Osteoblast (primary cell): ENCODE results near the gene HAND1. TPM values are rescaled to one million over a fixed set of nuclear protein-coding genes. Genes with fewer than 3 reads are reported as not detected.

Source experiments
- DNase-seq: peaks from one replicate; pipeline ENCODE4 v3.0.0; 2011; ENCODE audit warnings: low spot score, mixed read lengths; ENCODE audit not compliant: insufficient read length; ENCODE audit errors: missing footprints
- H2AFZ ChIP-seq: 2 replicates; pipeline ENCODE4 v1.6.0; 2011; ENCODE audit warnings: mild to moderate bottlenecking, low read length
- H3K27ac ChIP-seq: 2 replicates; pipeline ENCODE4 v1.5.1; 2011; ENCODE audit warnings: mild to moderate bottlenecking, low read depth, low read length, moderate library complexity
- H3K27me3 ChIP-seq: 2 replicates; pipeline ENCODE4 v1.6.0; 2012; ENCODE audit warnings: mild to moderate bottlenecking, control low read depth, inconsistent platforms, low read length, moderate library complexity; ENCODE audit not compliant: insufficient read depth
- H3K36me3 ChIP-seq: 2 replicates; pipeline ENCODE4 v1.5.1; 2011; ENCODE audit warnings: mild to moderate bottlenecking, low read length, control low read depth, moderate library complexity; ENCODE audit not compliant: insufficient read depth
- H3K4me1 ChIP-seq: 2 replicates; pipeline ENCODE4 v1.5.1; 2011; ENCODE audit warnings: mild to moderate bottlenecking, low read length, control low read depth, moderate library complexity; ENCODE audit not compliant: insufficient read depth
- H3K4me2 ChIP-seq: 2 replicates; pipeline ENCODE4 v1.6.0; 2011; ENCODE audit warnings: mild to moderate bottlenecking, low read length; ENCODE audit not compliant: insufficient read depth
- H3K4me3 ChIP-seq: fragments of 200-600 bp; sonication (generic); 3 replicates; pipeline ENCODE4 v1.5.1; 2012; ENCODE audit warnings: mild to moderate bottlenecking, low read length, inconsistent platforms; ENCODE audit not compliant: insufficient read depth
- H3K79me2 ChIP-seq: 2 replicates; pipeline ENCODE4 v1.6.0; 2012; ENCODE audit warnings: mild to moderate bottlenecking, low read length, control low read depth, inconsistent platforms; ENCODE audit not compliant: insufficient read depth
- H3K9me3 ChIP-seq: 2 replicates; pipeline ENCODE4 v1.5.1; 2011; ENCODE audit warnings: low read depth, low read length, control low read depth
- H4K20me1 ChIP-seq: 2 replicates; pipeline ENCODE4 v1.6.0; 2012; ENCODE audit warnings: mild to moderate bottlenecking, low read length, control low read depth; ENCODE audit not compliant: insufficient read depth
- total RNA-seq: library from RNA; depleted of rRNA; stranded (reverse); fragments of >200 nt; gene quantifications from 2 replicates; pipeline ENCODE4 v1.2.3, GENCODE V29; 2012
- TF ChIP-seq, protein P1 (sequence below): IDR thresholded peaks from 2 replicates; pipeline ENCODE4 v1.5.1; 2011; ENCODE audit warnings: mild to moderate bottlenecking, low read depth, low read length, moderate library complexity; ENCODE audit errors: extremely low read depth

Gene HAND1
- total RNA-seq, 1 donor, result not detected

DNA sequence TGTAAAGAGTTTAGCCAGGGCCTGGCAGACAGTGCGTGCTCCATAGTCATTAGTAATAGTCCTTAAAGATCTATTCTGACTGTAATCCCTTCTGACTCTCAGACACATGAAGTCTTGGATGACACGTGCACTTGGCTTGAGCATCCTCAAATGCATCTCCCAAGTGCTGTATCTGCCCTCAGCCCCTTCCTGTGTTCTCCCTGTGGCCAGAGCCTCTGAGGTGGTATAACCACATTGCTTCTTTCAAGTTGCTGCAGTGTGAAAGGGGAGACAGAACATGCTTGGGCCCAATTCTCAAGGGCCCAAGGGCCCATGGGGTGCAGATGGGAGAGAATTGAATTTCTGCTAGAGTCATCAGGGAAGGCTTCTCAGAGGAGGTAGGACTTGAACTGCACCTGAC, 30.1 kb upstream of the HAND1 start:
- Histone ChIP-seq H4K20me1 (no peaks in the 10 kb centered on the region), H3K4me3 (no peak overlapping the region), H3K4me2 (no peak overlapping the region), H2AFZ (no peak overlapping the region), H3K79me2 (no peaks in the 10 kb centered on the region), H3K27me3 (peaks cover 35% of the 10 kb centered on the region), H3K36me3 (no peaks in the 10 kb centered on the region), H3K4me1 (no peaks in the 10 kb centered on the region), H3K9me3 (no peaks in the 10 kb centered on the region), H3K27ac (no peak overlapping the region)
- no peak for DNase-seq
- TF ChIP-seq, protein P1, sequence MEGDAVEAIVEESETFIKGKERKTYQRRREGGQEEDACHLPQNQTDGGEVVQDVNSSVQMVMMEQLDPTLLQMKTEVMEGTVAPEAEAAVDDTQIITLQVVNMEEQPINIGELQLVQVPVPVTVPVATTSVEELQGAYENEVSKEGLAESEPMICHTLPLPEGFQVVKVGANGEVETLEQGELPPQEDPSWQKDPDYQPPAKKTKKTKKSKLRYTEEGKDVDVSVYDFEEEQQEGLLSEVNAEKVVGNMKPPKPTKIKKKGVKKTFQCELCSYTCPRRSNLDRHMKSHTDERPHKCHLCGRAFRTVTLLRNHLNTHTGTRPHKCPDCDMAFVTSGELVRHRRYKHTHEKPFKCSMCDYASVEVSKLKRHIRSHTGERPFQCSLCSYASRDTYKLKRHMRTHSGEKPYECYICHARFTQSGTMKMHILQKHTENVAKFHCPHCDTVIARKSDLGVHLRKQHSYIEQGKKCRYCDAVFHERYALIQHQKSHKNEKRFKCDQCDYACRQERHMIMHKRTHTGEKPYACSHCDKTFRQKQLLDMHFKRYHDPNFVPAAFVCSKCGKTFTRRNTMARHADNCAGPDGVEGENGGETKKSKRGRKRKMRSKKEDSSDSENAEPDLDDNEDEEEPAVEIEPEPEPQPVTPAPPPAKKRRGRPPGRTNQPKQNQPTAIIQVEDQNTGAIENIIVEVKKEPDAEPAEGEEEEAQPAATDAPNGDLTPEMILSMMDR, result no peak

DNA sequence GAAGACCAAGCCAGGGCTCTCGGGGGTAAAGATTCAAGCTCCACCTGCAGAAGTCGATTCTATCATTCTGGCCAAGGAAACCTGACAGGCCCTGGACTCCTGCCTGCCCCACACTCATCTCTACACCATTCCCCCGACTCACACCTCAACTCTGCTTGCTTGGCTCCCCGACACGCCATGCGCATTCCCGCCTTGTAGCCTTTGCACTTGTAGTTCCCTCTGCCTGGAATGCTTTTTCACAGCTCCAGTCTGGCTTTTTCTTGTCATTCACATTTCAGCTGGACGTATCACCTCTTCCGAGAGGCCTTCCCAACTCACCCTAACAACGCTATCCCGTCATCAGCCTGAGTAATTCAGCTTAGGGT, 28.7 kb upstream of the HAND1 start:
- H3K27me3 ChIP-seq, result peaks cover 43% of the 10 kb centered on the region
- H3K36me3 ChIP-seq, result no peaks in the 10 kb centered on the region
- TF ChIP-seq, protein P1, result no peak
- no peak overlapping the region for H3K4me3 ChIP-seq
- no peaks in the 10 kb centered on the region for H3K9me3 ChIP-seq
- DNase-seq, result no peak
- no peaks in the 10 kb centered on the region for H3K79me2 ChIP-seq
- H2AFZ ChIP-seq, result no peak overlapping the region
- H4K20me1 ChIP-seq, result no peaks in the 10 kb centered on the region
- no peaks in the 10 kb centered on the region for H3K4me1 ChIP-seq
- no peak overlapping the region for H3K27ac ChIP-seq
- no peak overlapping the region for H3K4me2 ChIP-seq

DNA sequence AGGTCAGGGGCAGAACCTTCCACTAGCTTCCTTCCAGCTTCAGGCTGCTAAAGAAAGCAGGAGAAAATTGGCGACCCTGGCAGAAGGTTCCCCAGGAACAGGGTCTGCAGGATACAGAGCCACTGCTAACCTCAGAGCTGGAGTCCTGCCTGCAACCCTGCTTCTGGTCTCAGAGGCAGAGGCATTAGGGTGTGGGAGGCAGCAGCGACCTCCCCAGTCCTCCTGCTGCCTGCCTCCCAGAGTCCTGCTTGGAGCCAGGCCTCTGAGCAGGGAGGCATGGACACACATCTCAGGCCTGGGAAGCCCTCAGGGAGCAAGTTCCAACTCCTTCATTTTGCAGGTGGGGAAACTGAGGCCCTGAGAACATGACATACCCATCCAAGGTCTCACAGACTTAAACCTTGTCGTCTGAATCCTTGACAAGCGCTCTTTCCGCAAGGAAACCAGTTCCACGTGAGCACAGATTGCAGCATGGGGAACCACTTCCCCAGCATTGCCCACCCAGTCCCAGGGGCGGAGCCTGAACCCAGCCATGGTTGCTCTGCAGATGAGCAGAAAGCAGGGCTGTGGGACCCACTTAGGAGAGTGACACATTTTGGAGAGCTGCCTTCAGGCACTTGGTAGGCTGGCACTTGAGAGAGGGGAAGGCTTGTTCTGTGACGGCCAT, 28.2 kb upstream of the HAND1 start:
- Histone ChIP-seq H3K4me2 (no peak overlapping the region), H3K27me3 (peaks cover 44% of the 10 kb centered on the region), H3K79me2 (no peaks in the 10 kb centered on the region), H3K36me3 (no peaks in the 10 kb centered on the region), H3K4me1 (no peaks in the 10 kb centered on the region), H3K9me3 (no peaks in the 10 kb centered on the region), H3K4me3 (no peak overlapping the region), H3K27ac (no peak overlapping the region), H2AFZ (no peak overlapping the region), H4K20me1 (no peaks in the 10 kb centered on the region)
- TF ChIP-seq, protein P1, result no peak
- DNase-seq, result no peak

DNA sequence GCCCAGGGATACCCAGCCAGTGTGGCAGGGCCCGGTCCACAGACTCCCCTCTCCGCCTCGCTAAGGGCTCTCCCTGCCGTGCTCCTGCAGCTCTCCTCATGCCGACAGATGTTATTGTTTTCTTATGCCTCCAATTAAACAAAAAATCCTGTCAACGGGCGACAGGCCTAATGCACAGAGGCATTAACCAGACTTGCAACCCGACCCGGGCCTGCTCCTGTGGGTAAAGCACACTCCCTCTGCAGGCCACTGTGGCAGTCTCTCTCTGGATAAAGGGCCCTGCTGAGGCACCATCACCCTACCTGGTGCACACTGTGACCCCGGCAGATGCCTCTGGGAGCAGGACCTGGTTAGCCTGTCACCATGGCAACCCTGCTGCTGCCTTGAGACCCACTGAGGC, 27.5 kb upstream of the HAND1 start:
- no peak overlapping the region for H3K4me2 ChIP-seq
- no peaks in the 10 kb centered on the region for H3K4me1 ChIP-seq
- H3K27me3 ChIP-seq, result peaks cover 42% of the 10 kb centered on the region
- H4K20me1 ChIP-seq, result no peaks in the 10 kb centered on the region
- H3K27ac ChIP-seq, result no peak overlapping the region
- DNase-seq, result no peak
- no peaks in the 10 kb centered on the region for H3K79me2 ChIP-seq
- TF ChIP-seq, protein P1, result no peak
- no peaks in the 10 kb centered on the region for H3K9me3 ChIP-seq
- no peaks in the 10 kb centered on the region for H3K36me3 ChIP-seq
- H2AFZ ChIP-seq, result no peak overlapping the region
- no peak overlapping the region for H3K4me3 ChIP-seq
